GM12873 (cell line): Measurements from ENCODE around the gene IL21R.

Experiments used
- CTCF ChIP-seq: IDR thresholded peaks from 2 replicates; pipeline ENCODE4 v1.5.1; 2012; ENCODE audit warnings: low read depth, mild to moderate bottlenecking, moderate library complexity, low read length, control low read depth; ENCODE audit not compliant: insufficient read depth; ENCODE audit errors: missing control alignments

IL21R gene

DNA sequence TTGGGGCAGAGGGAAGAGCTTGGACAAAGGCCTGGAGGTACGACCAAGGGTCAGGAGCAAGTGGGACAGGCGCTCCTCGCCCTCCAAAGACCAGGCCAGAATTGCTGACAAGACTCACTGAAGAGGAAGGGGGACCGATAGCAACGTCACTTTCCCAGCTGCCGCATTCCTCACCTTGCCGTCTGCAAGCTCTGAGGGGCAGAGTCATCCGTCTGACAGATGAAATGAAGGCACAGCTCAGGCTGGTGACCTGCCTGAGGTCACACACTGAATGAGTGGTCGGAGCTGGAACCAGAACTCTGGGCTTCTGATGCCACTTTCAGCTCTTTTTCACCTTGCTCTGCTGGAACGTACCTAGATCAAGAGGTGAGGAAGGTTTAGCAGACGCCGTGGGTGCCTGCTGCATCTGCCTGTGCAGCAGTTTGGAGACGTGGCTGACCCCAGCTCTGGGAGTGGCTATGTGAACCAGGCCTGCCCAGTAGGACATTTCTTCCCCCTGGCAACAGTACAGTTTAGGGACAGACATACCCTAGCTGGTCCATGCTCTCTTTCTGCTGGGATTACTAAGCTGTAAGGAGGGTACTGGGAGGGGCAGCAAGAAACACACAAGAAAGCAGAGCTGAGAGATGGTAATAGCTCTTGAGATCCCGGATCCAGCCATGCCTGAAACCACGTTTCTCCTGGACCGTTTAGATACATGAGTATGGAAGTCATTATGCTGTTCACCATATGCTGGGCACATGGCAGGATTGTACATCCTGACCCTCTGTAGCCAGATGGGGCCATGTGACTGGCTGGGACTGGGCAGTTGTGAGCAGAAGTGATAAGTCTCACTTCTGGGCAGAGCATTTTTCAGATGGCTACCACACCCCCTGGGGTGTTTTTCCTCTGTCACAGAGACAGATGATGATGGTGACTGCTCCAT, 50.9 kb downstream of the IL21R start:
- no peak for TF ChIP-seq CTCF

DNA sequence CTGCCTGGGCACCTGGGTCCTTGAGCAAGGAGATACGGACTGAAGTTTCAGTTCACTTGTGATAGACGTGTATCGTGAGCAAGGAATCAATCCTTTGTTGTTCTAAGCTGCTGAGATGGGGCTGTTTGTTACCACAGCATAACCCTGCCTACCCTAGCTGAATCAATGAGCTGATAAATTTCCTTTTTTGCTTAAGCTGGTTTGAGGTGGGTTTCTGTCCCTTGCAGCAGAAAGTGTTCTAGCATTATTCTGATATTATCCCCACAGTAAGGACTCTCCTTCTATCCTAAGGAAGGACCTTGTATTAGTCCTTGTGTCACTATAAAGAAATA, 51.5 kb downstream of the IL21R start:
- TF ChIP-seq CTCF, result no peak

- TF ChIP-seq CTCF, result no peak
Observed at GRCh38 chr16:27455700-27456099, 53.7 kb downstream of the IL21R start.

GRCh38 chr16:27458258-27458657, 56.3 kb downstream of the IL21R start:
- no peak for TF ChIP-seq CTCF

- no peak for TF ChIP-seq CTCF
Observed at GRCh38 chr16:27458987-27459688, 57.2 kb downstream of the IL21R start.

GRCh38 chr16:27460213-27460612, 58.2 kb downstream of the IL21R start:
- TF ChIP-seq CTCF, result no peak

DNA sequence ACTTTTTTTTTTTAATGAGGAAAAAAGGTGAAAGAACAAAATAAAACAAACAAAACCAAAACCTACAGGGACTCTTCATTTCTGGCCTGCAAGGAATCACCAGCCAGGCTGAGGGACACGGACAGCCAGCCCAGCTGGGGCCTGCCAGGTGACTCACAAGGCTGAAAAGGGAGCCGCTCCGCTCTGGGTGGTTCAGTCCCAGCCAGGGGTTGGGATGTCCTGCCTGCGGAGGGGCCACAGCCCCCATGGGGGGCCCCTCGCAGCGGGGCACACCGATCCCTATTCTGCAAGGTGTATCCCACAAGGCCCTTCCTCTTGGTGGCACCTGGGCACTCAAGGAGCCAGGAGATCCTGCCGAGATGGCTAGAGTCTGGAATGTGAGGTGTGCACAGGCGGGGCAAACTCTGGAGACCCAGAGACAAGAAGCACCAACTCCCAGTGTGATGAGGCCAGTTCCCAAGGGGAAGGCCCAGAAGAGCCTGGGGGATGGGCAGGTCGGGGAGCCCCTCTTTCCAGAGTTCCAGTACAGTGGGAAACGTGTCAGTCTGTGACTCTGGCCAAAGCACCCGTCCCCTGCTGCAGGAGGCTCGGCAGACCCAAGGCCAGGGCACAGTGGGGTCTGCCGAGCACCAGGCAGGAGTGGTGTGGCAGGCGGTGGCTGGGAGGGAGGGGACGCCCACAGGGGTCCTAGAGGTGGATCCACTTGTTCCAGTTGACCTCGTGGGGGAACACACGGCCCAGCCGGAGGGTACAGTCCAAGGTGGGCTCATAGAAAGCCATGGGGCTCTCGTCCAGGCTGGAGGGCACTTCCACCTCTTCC, 58.9 kb downstream of the IL21R start:
- TF ChIP-seq CTCF, result no peak
